ENCODE data around the gene PRMT7. TPM values are rescaled to one million over a fixed set of nuclear protein-coding genes. Genes with fewer than 3 reads are reported as not detected.
"Not testable (repeated sequence)": the region's sequence is repeated elsewhere in the genome, so short reads cannot be mapped to it uniquely, and the experiment has no call there.

Gene PRMT7
- polyA plus RNA-seq, 1 donor (not counting 4 experiments of a cell fraction or from before 2014, with no cell fraction given): 27.4 TPM

GRCh38 chr16:68288252-68288650 is 22.6 kb upstream of the PRMT7 start:
- TF ChIP-seq CTCF (optimal IDR thresholded peaks at IDR 0.05 in 1 of 3, IDR thresholded peaks at IDR 0.05 in 1 of 3, conservative IDR thresholded peaks at IDR 0.05 in 1 of 3; ENCODE audit: extremely low read depth in 1 of 3, insufficient read depth in 2 of 3, low read length in 3 of 3) (no peak), EZH2 (IDR thresholded peaks at IDR 0.05; ENCODE audit: low read length) (no peak)
- H3K79me2 ChIP-seq (ENCODE audit: control insufficient read depth, insufficient read depth, low read length): peaks cover 5% of the 10 kb centered on the region
- no peaks in the 10 kb centered on the region for H3K27me3 ChIP-seq (ENCODE audit: control insufficient read depth, extremely low read depth, insufficient read depth, low read length)
- peaks cover 24 to 31% of the 10 kb centered on the region in 2 experiments for H3K36me3 ChIP-seq (ENCODE audit: control insufficient read depth in 2 of 2, extremely low read depth in 1 of 2, insufficient read depth in 2 of 2, low read length in 2 of 2)
- no peak overlapping the region for H3K4me2 ChIP-seq (ENCODE audit: control insufficient read depth, extremely low read depth, insufficient read depth, low read depth, low read length)
- H3K9me1 ChIP-seq (ENCODE audit: control insufficient read depth, extremely low read depth, insufficient read depth, low read length): peaks cover 3% of the 10 kb centered on the region
- FAIRE-seq: no peak
- H3K4me3 ChIP-seq (ENCODE audit: control insufficient read depth in 2 of 3, extremely low read depth in 1 of 3, insufficient read depth in 2 of 3, low read depth in 1 of 3, low read length in 3 of 3): no peak overlapping the region
- no peak overlapping the region for H3K9ac ChIP-seq (ENCODE audit: control insufficient read depth, extremely low read depth, insufficient read depth, low read length)
- no peak overlapping the region for H2AFZ ChIP-seq (ENCODE audit: control insufficient read depth, low read length)
- no peaks in the 10 kb centered on the region for H3K9me3 ChIP-seq (ENCODE audit: control insufficient read depth, low read depth, low read length)
- DNase-seq (ENCODE audit: low read depth, low spot score): no peak
- H4K20me1 ChIP-seq (ENCODE audit: control insufficient read depth, extremely low read depth, insufficient read depth, low read length): no peaks in the 10 kb centered on the region
- H3K4me1 ChIP-seq (ENCODE audit: control insufficient read depth, extremely low read depth, insufficient read depth, low read length): peaks cover 11% of the 10 kb centered on the region
- dilution Hi-C loops (cut with MboI; ENCODE audit: extremely low pct_ligation_motif_present, low sequenced_read_pairs): no loop called here
- H3K27ac ChIP-seq (ENCODE audit: control insufficient read depth, insufficient read depth, low read length): no peak overlapping the region

- DNase-seq (ENCODE audit: low read depth, low spot score); H3K79me2 ChIP-seq (ENCODE audit: control insufficient read depth, insufficient read depth, low read length); H3K9ac ChIP-seq (ENCODE audit: control insufficient read depth, extremely low read depth, insufficient read depth, low read length); H3K27me3 ChIP-seq (ENCODE audit: control insufficient read depth, extremely low read depth, insufficient read depth, low read length); dilution Hi-C loops (cut with MboI; ENCODE audit: extremely low pct_ligation_motif_present, low sequenced_read_pairs); H3K4me3 ChIP-seq (ENCODE audit: control insufficient read depth in 2 of 3, extremely low read depth in 1 of 3, insufficient read depth in 2 of 3, low read depth in 1 of 3, low read length in 3 of 3); H4K20me1 ChIP-seq (ENCODE audit: control insufficient read depth, extremely low read depth, insufficient read depth, low read length); H3K27ac ChIP-seq (ENCODE audit: control insufficient read depth, insufficient read depth, low read length); H2AFZ ChIP-seq (ENCODE audit: control insufficient read depth, low read length); FAIRE-seq; H3K9me1 ChIP-seq (ENCODE audit: control insufficient read depth, extremely low read depth, insufficient read depth, low read length); H3K4me2 ChIP-seq (ENCODE audit: control insufficient read depth, extremely low read depth, insufficient read depth, low read depth, low read length); H3K9me3 ChIP-seq (ENCODE audit: control insufficient read depth, low read depth, low read length): not testable (repeated sequence)
- Histone ChIP-seq H3K36me3 (ENCODE audit: control insufficient read depth in 2 of 2, extremely low read depth in 1 of 2, insufficient read depth in 2 of 2, low read length in 2 of 2) (peaks cover 26 to 31% of the 10 kb centered on the region in 2 experiments), H3K4me1 (ENCODE audit: control insufficient read depth, extremely low read depth, insufficient read depth, low read length) (peaks cover 11% of the 10 kb centered on the region)
Observed at GRCh38 chr16:68288796-68289195, 22.0 kb upstream of the PRMT7 start.

GRCh38 chr16:68289202-68289601 is 21.6 kb upstream of the PRMT7 start:
- peaks cover 5% of the 10 kb centered on the region for H3K79me2 ChIP-seq (ENCODE audit: control insufficient read depth, insufficient read depth, low read length)
- H3K9ac ChIP-seq (ENCODE audit: control insufficient read depth, extremely low read depth, insufficient read depth, low read length): no peak overlapping the region
- H3K4me3 ChIP-seq (ENCODE audit: control insufficient read depth in 2 of 3, extremely low read depth in 1 of 3, insufficient read depth in 2 of 3, low read depth in 1 of 3, low read length in 3 of 3): no peak overlapping the region
- no peak overlapping the region for H2AFZ ChIP-seq (ENCODE audit: control insufficient read depth, low read length)
- no peak overlapping the region for H3K27ac ChIP-seq (ENCODE audit: control insufficient read depth, insufficient read depth, low read length)
- FAIRE-seq (no peak), DNase-seq (ENCODE audit: low read depth, low spot score) (no peak)
- H3K9me3 ChIP-seq (ENCODE audit: control insufficient read depth, low read depth, low read length): no peaks in the 10 kb centered on the region
- peaks cover 11% of the 10 kb centered on the region for H3K4me1 ChIP-seq (ENCODE audit: control insufficient read depth, extremely low read depth, insufficient read depth, low read length)
- TF ChIP-seq CTCF (optimal IDR thresholded peaks at IDR 0.05 in 1 of 3, IDR thresholded peaks at IDR 0.05 in 1 of 3, conservative IDR thresholded peaks at IDR 0.05 in 1 of 3; ENCODE audit: extremely low read depth in 1 of 3, insufficient read depth in 2 of 3, low read length in 3 of 3) (no peak), EZH2 (IDR thresholded peaks at IDR 0.05; ENCODE audit: low read length) (no peak)
- peaks cover 26 to 31% of the 10 kb centered on the region in 2 experiments for H3K36me3 ChIP-seq (ENCODE audit: control insufficient read depth in 2 of 2, extremely low read depth in 1 of 2, insufficient read depth in 2 of 2, low read length in 2 of 2)
- peaks cover 3% of the 10 kb centered on the region for H3K9me1 ChIP-seq (ENCODE audit: control insufficient read depth, extremely low read depth, insufficient read depth, low read length)
- dilution Hi-C loops (cut with MboI; ENCODE audit: extremely low pct_ligation_motif_present, low sequenced_read_pairs): no loop called here
- no peaks in the 10 kb centered on the region for H3K27me3 ChIP-seq (ENCODE audit: control insufficient read depth, extremely low read depth, insufficient read depth, low read length)
- H3K4me2 ChIP-seq (ENCODE audit: control insufficient read depth, extremely low read depth, insufficient read depth, low read depth, low read length): no peak overlapping the region
- H4K20me1 ChIP-seq (ENCODE audit: control insufficient read depth, extremely low read depth, insufficient read depth, low read length): no peaks in the 10 kb centered on the region

All from keratinocyte (primary cell).